Aorta (tissue), 5 donors: ENCODE results near the gene RPRD1B. TPM values are rescaled to one million over a fixed set of nuclear protein-coding genes. Genes with fewer than 3 reads are reported as not detected.

ENCODE experiments used
- ATAC-seq: fragments of 200-7000 bp; cut with Tn5 transposase; one replicate; pipeline ENCODE4 v1.9.1; 2022; ENCODE audit warnings: moderate library complexity; ENCODE audit not compliant: low FRiP score
- DNase-seq, 2 donors: peaks; one replicate each; pipeline ENCODE4 v3.0.0-alpha.2; 2020
- H3K27ac ChIP-seq, 2 donors: one replicate each; pipeline ENCODE4 v1.5.1; 2013; ENCODE audit warnings: low read length in 2 of 2, mild to moderate bottlenecking in 2 of 2, moderate library complexity in 2 of 2, control low read depth in 1 of 2, inconsistent platforms in 1 of 2, low read depth in 1 of 2
- H3K27me3 ChIP-seq, 2 donors: one replicate each; pipeline ENCODE4 v1.6.1; 2013; ENCODE audit warnings: control low read depth in 1 of 2, low read length in 1 of 2, mild to moderate bottlenecking in 1 of 2, moderate library complexity in 1 of 2; ENCODE audit not compliant: insufficient read depth in 2 of 2, control insufficient read depth in 1 of 2
- H3K36me3 ChIP-seq, 2 donors: one replicate each; pipeline ENCODE4 v1.6.1; 2013; ENCODE audit warnings: control low read depth in 1 of 2, low read length in 1 of 2, mild to moderate bottlenecking in 1 of 2; ENCODE audit not compliant: insufficient read depth in 2 of 2, control insufficient read depth in 1 of 2
- H3K4me1 ChIP-seq, 2 donors: one replicate each; pipeline ENCODE4 v1.6.1; 2013; ENCODE audit warnings: low read length in 2 of 2, control low read depth in 1 of 2, mild to moderate bottlenecking in 1 of 2, moderate library complexity in 1 of 2; ENCODE audit not compliant: insufficient read depth in 2 of 2, control insufficient read depth in 1 of 2
- H3K4me3 ChIP-seq, 2 donors: one replicate each; pipeline ENCODE4 v1.5.1; 2013; ENCODE audit warnings: low read length in 2 of 2, control low read depth in 1 of 2, mild to moderate bottlenecking in 1 of 2
- H3K9me3 ChIP-seq: one replicate; pipeline ENCODE4 v1.6.1; 2013; ENCODE audit warnings: mild to moderate bottlenecking, low read length; ENCODE audit not compliant: control insufficient read depth
- WGBS, 2 donors: extraction: QIAGEN DNeasy Blood & Tissue Kit; methylation state at CpG; one replicate each; pipeline ENCODE4 v1.1.7; 2013; 5-methylcytosine and 5-hydroxymethylcytosine counted together
- intact Hi-C, 2 donors: fragments of 100-400 bp; cut with DNase I; formaldehyde crosslinking; loops; one replicate each; pipeline versions ENCODE4 v1.14.2 to v1.15.0; 2022
- polyA plus RNA-seq, 2 donors: library from polyadenylated mRNA; stranded (reverse); fragments of 200-250 nt; gene quantifications; one replicate each; pipeline ENCODE4 v1.2.3, GENCODE V29; 2013
- total RNA-seq, 2 donors: library from RNA; stranded (reverse); fragmentation: NEBNext Ultra II Directional; extraction: Animal tissue kit (Norgen Biotek cat#: 25700); gene quantifications; one replicate each; pipeline ENCODE4 v1.2.1, GENCODE V29; 2021
- donor health status: healthy with polysubstance abuse.
- donor health status: Bipolar disorder and iron deficiency.
- donor health status: DM: no; HTN: no; CAD: no.
- donor health status: DM: no; HTN: no; CAD: no.
- donor health status: DM: yes; HTN: yes; CAD: no.

RPRD1B gene
- total and polyA plus RNA-seq, 4 donors, result 6.9 to 43.5 (median 21.9) TPM

GRCh38 chr20:38078084-38078483 lies 44.5 kb downstream of the RPRD1B start:
- WGBS, 2 donors, result 96 to 100% methylated on average over 2 of the region's 2 CpGs
- intact Hi-C loops, result loop anchor here (5.0 kb wide), 1 partner anchor 34 kb away; no protein-coding TSS in a partner anchor
- Histone ChIP-seq H3K4me1 (peaks cover 7% of the 10 kb centered on the region in 2 donors), H3K4me3 (no peak overlapping the region), H3K27ac (no peak overlapping the region), H3K36me3 (no peaks in the 10 kb centered on the region), H3K27me3 (no peaks in the 10 kb centered on the region), H3K9me3 (no peaks in the 10 kb centered on the region)
- DNase-seq, result no peak
- no peak for ATAC-seq

- WGBS, 2 donors, result 97 to 99% methylated on average over 3 of the region's 3 CpGs
- Histone ChIP-seq H3K4me1 (peaks cover 2 to 7% of the 10 kb centered on the region in 2 donors), H3K36me3 (no peaks in the 10 kb centered on the region), H3K27me3 (no peaks in the 10 kb centered on the region), H3K9me3 (no peaks in the 10 kb centered on the region), H3K27ac (no peak overlapping the region), H3K4me3 (no peak overlapping the region)
- DNase-seq, result no peak
- intact Hi-C loops, result loop anchor here (5.0 kb wide), 1 partner anchor 33 kb away; no protein-coding TSS in a partner anchor
- no peak for ATAC-seq
Measured at GRCh38 chr20:38079353-38079752, 45.8 kb downstream of the RPRD1B start.

- ATAC-seq (no peak), DNase-seq (no peak)
- intact Hi-C loops, result no loop called here
- 79 to 81% methylated on average over 3 of the region's 3 CpGs for WGBS, 2 donors
- no peak overlapping the region for H3K4me3 ChIP-seq
- no peaks in the 10 kb centered on the region for H3K27me3 ChIP-seq
- no peak overlapping the region for H3K27ac ChIP-seq
- no peaks in the 10 kb centered on the region for H3K36me3 ChIP-seq
- H3K9me3 ChIP-seq, result no peaks in the 10 kb centered on the region
- no peaks in the 10 kb centered on the region for H3K4me1 ChIP-seq
Measured at GRCh38 chr20:38081575-38081974, 48.0 kb downstream of the RPRD1B start.

GRCh38 chr20:38082894-38083293 lies 49.3 kb downstream of the RPRD1B start:
- no peaks in the 10 kb centered on the region for H3K27me3 ChIP-seq
- no peaks in the 10 kb centered on the region for H3K4me1 ChIP-seq
- ATAC-seq (no peak), DNase-seq (no peak)
- no peak overlapping the region for H3K27ac ChIP-seq
- no peaks in the 10 kb centered on the region for H3K9me3 ChIP-seq
- peaks cover 0 to 1% of the 10 kb centered on the region in 2 donors for H3K36me3 ChIP-seq
- intact Hi-C loops, result no loop called here
- H3K4me3 ChIP-seq, result no peak overlapping the region

GRCh38 chr20:38083338-38084048 lies 49.9 kb downstream of the RPRD1B start:
- Histone ChIP-seq H3K4me3 (no peak overlapping the region), H3K4me1 (no peaks in the 10 kb centered on the region)

GRCh38 chr20:38084425-38084951 lies 50.9 kb downstream of the RPRD1B start:
- ATAC-seq, result peak; percentile 44
- H3K36me3 ChIP-seq, result peaks cover 0 to 4% of the 10 kb centered on the region in 2 donors
- H3K4me1 ChIP-seq, result no peaks in the 10 kb centered on the region
- no peaks in the 10 kb centered on the region for H3K27me3 ChIP-seq
- intact Hi-C loops, result no loop called here
- peak overlapping the region; percentile 2 to 49 for H3K27ac ChIP-seq
- no peaks in the 10 kb centered on the region for H3K9me3 ChIP-seq
- 3 to 8% methylated on average over 5 of the region's 5 CpGs for WGBS, 2 donors
- DNase-seq, result no peak
- no peak overlapping the region for H3K4me3 ChIP-seq

More at GRCh38 chr20:38083338-38084048, 49.9 kb downstream of the RPRD1B start:
- DNase-seq (no peak), ATAC-seq (no peak)
- H3K36me3 ChIP-seq, result peaks cover 0 to 4% of the 10 kb centered on the region in 2 donors
- peak overlapping the region in 1 of 2 donors; percentile 91 for H3K27ac ChIP-seq
- 22 to 26% methylated on average over 12 of the region's 12 CpGs for WGBS, 2 donors
- no peaks in the 10 kb centered on the region for H3K9me3 ChIP-seq
- intact Hi-C loops, result no loop called here
- H3K27me3 ChIP-seq, result no peaks in the 10 kb centered on the region

GRCh38 chr20:38085026-38085425 lies 51.5 kb downstream of the RPRD1B start:
- no peak for ATAC-seq
- Histone ChIP-seq H3K4me1 (no peaks in the 10 kb centered on the region), H3K27ac (peak overlapping the region; percentile 2 to 49), H3K36me3 (peaks cover 3 to 4% of the 10 kb centered on the region in 2 donors), H3K9me3 (no peaks in the 10 kb centered on the region), H3K27me3 (no peaks in the 10 kb centered on the region), H3K4me3 (no peak overlapping the region)
- 53 to 62% methylated on average over 10 of the region's 10 CpGs for WGBS, 2 donors
- DNase-seq, result no peak
- intact Hi-C loops, result no loop called here

- ATAC-seq (no peak), DNase-seq (no peak)
- Histone ChIP-seq H3K9me3 (no peaks in the 10 kb centered on the region), H3K27ac (no peak overlapping the region), H3K27me3 (no peaks in the 10 kb centered on the region), H3K4me3 (no peak overlapping the region), H3K4me1 (no peaks in the 10 kb centered on the region), H3K36me3 (peaks cover 3 to 4% of the 10 kb centered on the region in 2 donors)
- intact Hi-C loops, result no loop called here
- 84 to 86% methylated on average over 10 of the region's 10 CpGs for WGBS, 2 donors
Measured at GRCh38 chr20:38089500-38089899, 56.0 kb downstream of the RPRD1B start.

GRCh38 chr20:38090061-38090460 lies 56.5 kb downstream of the RPRD1B start:
- Histone ChIP-seq H3K4me3 (no peak overlapping the region), H3K36me3 (peaks cover 3 to 4% of the 10 kb centered on the region in 2 donors), H3K4me1 (no peaks in the 10 kb centered on the region), H3K9me3 (no peaks in the 10 kb centered on the region), H3K27me3 (no peaks in the 10 kb centered on the region), H3K27ac (no peak overlapping the region)
- DNase-seq (no peak), ATAC-seq (no peak)
- WGBS, 2 donors, result 82 to 85% methylated on average over 7 of the region's 7 CpGs
- intact Hi-C loops, result no loop called here
